PFSK-1 (cell line): ENCODE results near the gene HOXD12.

Experiments
- REST ChIP-seq, 2 experiments: IDR thresholded peaks; 2 replicates each; pipeline versions ENCODE4 v1.6.1 to v1.8.0; 2011 to 2012; ENCODE audit warnings: low read depth in 2 of 2, low read length in 2 of 2, control low read depth in 1 of 2, inconsistent platforms in 1 of 2, mild to moderate bottlenecking in 1 of 2, moderate library complexity in 1 of 2; ENCODE audit not compliant: insufficient read depth in 1 of 2
- TAF1 ChIP-seq: IDR thresholded peaks from 2 replicates; pipeline ENCODE4 v1.6.1; 2012; ENCODE audit warnings: low read length, control low read depth, borderline replicate concordance; ENCODE audit not compliant: insufficient read depth

- TF ChIP-seq TAF1 (no peak), REST (IDR thresholded peaks at IDR 0.05; ENCODE audit: insufficient read depth in 1 of 2, low read depth in 2 of 2, low read length in 2 of 2) (no peak)
Measured at GRCh38 chr2:176111846-176112374, 12.3 kb downstream of the HOXD12 start.
